Measurements from ENCODE around the gene CCT6A. TPM values are rescaled to one million over a fixed set of nuclear protein-coding genes. Genes with fewer than 3 reads are reported as not detected.
"Not testable (repeated sequence)": the region's sequence is repeated elsewhere in the genome, so short reads cannot be mapped to it uniquely, and the experiment has no call there.

CCT6A gene
- total RNA-seq, 2 experiments from 2014 or later: 120 to 181 TPM

DNA sequence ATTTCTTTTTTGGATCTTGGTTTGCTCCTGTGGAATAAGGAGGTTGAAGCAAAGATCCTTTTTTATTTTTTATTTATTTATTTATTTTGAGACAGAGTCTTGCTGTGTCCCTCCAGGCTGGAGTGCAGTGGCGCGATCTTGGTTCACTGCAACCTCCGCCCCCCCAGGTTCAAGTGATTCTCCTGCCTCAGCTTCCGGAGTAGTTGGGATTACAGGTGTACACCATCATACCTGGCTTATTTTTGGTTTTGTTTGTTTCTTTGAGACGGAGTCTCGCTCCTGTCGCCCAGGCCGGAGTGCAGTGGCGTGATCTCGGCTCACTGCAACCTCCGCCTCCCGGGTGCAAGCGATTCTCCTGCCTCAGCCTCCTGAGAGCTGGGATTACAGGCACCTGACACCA, 14.8 kb downstream of the CCT6A start:
- DNase-seq; H3K9me3 Mint-ChIP-seq (ENCODE audit: low read depth); H3K27ac Mint-ChIP-seq; H3K27me3 Mint-ChIP-seq; H3K4me3 Mint-ChIP-seq; ATAC-seq: not testable (repeated sequence)
- CTCF ChIA-PET: interaction anchor here (0.9 to 4.2 kb wide), 5 partner anchors 8 to 425 kb away, joined by 3 to 20 read pairs (median 5); partner anchors contain the start of genes CCT6A and PSPH
- peaks cover 39% of the 10 kb centered on the region for H3K36me3 Mint-ChIP-seq
- H3K4me1 Mint-ChIP-seq: peaks cover 32% of the 10 kb centered on the region

DNA sequence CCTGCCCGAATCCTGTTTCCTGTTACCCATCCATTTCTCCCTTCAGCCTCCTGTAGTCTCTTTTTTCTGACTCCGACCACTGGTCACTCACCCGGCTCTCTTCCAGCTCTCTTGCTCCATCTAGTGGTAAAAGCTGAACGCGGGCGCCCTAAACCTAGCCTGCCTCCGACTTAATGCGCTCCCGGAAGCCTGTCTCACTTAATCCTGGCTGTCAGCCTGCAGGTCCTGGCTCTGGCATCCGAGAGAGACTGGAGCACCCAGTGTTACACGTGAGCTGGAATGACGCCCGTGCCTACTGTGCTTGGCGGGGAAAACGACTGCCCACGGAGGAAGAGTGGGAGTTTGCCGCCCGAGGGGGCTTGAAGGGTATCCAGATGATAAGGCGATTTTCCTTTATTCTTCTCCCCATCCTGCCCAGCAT, 22.8 kb downstream of the CCT6A start:
- peak overlapping the region; percentile 33 for H3K27ac Mint-ChIP-seq
- peaks cover 3% of the 10 kb centered on the region for H3K4me1 Mint-ChIP-seq
- peak; percentile 75 for DNase-seq
- H3K27me3 Mint-ChIP-seq: no peaks in the 10 kb centered on the region
- no peaks in the 10 kb centered on the region for H3K9me3 Mint-ChIP-seq (ENCODE audit: low read depth)
- peaks cover 20% of the 10 kb centered on the region for H3K36me3 Mint-ChIP-seq
- CTCF ChIA-PET: interaction anchor here (0.6 to 3.1 kb wide), 21 partner anchors 9 to 433 kb away, joined by 3 to 20 read pairs (median 6); partner anchors contain the start of genes CCT6A, CHCHD2, PHKG1 and PSPH
- peak; percentile 83 for ATAC-seq
- no peak overlapping the region for H3K4me3 Mint-ChIP-seq

DNA sequence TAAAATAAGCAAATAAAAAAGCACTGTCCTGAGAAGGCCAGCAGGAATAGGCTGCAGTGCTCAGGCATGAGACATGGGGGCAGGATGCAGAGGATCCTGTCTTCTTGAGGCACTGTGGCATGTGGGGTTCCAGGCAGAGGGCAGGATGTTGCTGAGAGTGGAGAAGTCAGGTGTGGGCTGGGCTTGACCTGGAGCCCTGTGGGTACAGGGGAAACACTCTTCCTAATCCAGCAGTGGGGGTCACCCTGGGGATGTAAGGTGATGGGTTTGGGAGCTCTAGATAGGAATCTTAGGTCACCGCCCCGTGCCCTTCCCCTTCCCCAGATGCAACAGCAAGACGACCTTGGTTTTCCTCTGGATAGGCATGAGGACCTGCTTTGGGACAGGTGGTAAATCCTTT, 26.1 kb downstream of the CCT6A start:
- Mint-ChIP-seq H3K27me3 (no peaks in the 10 kb centered on the region), H3K4me3 (no peak overlapping the region), H3K27ac (no peak overlapping the region), H3K36me3 (peaks cover 14% of the 10 kb centered on the region), H3K9me3 (ENCODE audit: low read depth) (no peaks in the 10 kb centered on the region), H3K4me1 (peaks cover 3% of the 10 kb centered on the region)
- DNase-seq: no peak
- ATAC-seq: no peak
- CTCF ChIA-PET: interaction anchor here (1.0 kb wide), 1 partner anchor 14 kb away, joined by 6 read pairs; the partner anchor contains the start of gene SUMF2

DNA sequence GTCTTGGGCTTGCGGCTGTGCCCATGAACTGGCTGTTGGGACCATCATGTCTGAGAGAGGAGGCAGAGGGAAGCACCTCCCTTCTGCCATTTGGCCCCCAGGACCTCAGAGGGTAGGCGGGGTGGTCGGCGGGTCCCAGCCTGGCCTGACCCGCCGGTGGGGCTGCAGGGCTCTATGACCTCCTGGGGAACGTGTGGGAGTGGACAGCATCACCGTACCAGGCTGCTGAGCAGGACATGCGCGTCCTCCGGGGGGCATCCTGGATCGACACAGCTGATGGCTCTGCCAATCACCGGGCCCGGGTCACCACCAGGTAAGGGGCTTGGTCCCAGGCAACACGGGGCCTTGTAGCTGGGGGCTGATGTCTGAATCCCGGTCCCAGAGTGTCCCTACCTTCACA, 26.6 kb downstream of the CCT6A start:
- H3K27me3 Mint-ChIP-seq: no peaks in the 10 kb centered on the region
- H3K4me3 Mint-ChIP-seq: no peak overlapping the region
- peaks cover 10% of the 10 kb centered on the region for H3K36me3 Mint-ChIP-seq
- H3K27ac Mint-ChIP-seq: no peak overlapping the region
- no peaks in the 10 kb centered on the region for H3K9me3 Mint-ChIP-seq (ENCODE audit: low read depth)
- DNase-seq (no peak), ATAC-seq (no peak)
- H3K4me1 Mint-ChIP-seq: peaks cover 3% of the 10 kb centered on the region
- CTCF ChIA-PET: interaction anchor here (1.0 kb wide), 1 partner anchor 14 kb away, joined by 6 read pairs; the partner anchor contains the start of gene SUMF2

DNA sequence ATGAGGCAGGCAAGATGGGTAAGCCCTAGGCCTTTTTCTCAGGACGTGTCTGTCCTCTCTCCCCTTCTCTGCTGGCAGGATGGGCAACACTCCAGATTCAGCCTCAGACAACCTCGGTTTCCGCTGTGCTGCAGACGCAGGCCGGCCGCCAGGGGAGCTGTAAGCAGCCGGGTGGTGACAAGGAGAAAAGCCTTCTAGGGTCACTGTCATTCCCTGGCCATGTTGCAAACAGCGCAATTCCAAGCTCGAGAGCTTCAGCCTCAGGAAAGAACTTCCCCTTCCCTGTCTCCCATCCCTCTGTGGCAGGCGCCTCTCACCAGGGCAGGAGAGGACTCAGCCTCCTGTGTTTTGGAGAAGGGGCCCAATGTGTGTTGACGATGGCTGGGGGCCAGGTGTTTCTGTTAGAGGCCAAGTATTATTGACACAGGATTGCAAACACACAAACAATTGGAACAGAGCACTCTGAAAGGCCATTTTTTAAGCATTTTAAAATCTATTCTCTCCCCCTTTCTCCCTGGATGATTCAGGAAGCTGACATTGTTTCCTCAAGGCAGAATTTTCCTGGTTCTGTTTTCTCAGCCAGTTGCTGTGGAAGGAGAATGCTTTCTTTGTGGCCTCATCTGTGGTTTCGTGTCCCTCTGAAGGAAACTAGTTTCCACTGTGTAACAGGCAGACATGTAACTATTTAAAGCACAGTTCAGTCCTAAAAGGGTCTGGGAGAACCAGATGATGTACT, 28.1 kb downstream of the CCT6A start:
- Mint-ChIP-seq H3K9me3 (ENCODE audit: low read depth) (no peaks in the 10 kb centered on the region), H3K4me3 (no peak overlapping the region), H3K36me3 (peaks cover 5% of the 10 kb centered on the region), H3K27ac (no peak overlapping the region), H3K27me3 (no peaks in the 10 kb centered on the region), H3K4me1 (no peaks in the 10 kb centered on the region)
- no peak for DNase-seq
- no peak for ATAC-seq
- CTCF ChIA-PET: interaction anchor here (1.0 kb wide), 1 partner anchor 78 kb away, joined by 4 read pairs; no protein-coding TSS in a partner anchor

DNA sequence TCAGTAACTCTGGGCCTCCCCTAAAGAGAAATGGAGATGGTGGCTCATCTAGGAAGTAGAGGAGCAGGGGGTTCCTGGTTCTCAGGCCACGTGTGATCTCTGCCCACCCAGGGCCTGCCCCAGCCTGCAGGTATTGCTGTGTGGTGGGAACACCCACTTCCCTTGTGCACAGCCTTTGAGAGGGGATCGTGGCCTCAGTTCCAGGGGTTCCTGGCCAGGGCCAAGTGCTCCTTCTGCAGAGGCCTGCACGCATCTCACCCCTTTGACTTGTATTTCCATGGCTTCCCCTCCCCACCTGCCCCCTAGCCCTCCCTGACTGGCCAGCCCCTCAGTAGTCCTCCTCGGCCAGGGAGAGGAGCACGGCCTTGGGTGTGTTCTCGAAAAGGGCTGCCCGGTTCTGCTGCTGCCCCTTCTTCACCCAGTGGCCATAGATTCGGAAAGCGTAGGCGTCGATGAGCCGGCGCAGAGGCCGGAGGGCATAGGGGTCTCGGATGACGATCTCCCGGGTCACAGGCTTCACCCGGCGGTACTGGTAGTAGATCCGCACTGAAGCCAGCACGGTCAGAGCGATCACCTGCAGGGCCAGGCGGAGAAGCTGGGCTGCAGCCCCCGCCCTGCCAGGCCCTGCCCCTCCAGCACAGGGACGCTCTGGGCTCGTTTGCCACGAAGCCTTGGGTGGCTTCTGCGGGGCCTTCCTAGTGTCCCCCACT, 29.3 kb downstream of the CCT6A start:
- DNase-seq; ATAC-seq; H3K9me3 Mint-ChIP-seq (ENCODE audit: low read depth); H3K27me3 Mint-ChIP-seq; H3K27ac Mint-ChIP-seq; H3K4me3 Mint-ChIP-seq; H3K4me1 Mint-ChIP-seq; CTCF ChIA-PET; H3K36me3 Mint-ChIP-seq: not testable (repeated sequence)

DNA sequence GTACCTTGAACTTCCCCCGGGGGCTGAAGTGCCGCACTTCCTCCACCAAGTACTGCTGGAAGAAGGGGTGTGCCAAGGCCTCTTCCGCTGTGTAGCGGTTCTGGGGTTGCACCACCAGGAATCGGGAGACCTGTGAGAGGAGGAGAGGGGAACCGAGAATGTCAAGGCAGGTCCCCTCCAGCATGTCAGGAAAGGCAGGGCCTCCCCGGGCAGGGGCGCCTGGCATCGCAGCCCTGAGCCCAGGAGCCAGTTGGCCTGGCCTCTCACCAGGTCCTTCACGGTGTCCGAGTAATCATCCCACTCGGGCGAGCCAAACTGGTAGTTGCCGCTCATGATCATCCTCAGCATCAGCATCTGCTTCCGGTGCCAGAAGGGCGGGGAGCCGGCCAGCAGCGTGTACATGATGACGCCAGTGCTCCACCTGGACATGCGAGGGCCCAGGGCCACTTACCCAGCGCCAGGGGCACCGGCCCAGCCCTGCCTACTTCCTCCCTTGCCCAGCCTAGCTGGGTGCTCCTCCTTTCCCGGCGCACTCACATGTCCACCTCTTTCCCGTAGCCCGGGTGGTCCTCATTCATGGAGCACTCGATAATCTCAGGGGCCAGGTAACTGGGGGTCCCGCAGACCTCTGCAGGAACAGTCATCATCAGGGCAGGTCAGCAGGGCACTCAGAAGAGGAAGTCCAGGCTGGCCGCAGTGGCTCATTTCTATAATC, 30.2 kb downstream of the CCT6A start:
- DNase-seq (no peak), ATAC-seq (no peak)
- Mint-ChIP-seq H3K4me1 (no peaks in the 10 kb centered on the region), H3K9me3 (ENCODE audit: low read depth) (no peaks in the 10 kb centered on the region), H3K27ac (no peak overlapping the region), H3K27me3 (no peaks in the 10 kb centered on the region), H3K36me3 (peaks cover under 1% of the 10 kb centered on the region), H3K4me3 (no peak overlapping the region)
- CTCF ChIA-PET: no interaction called here

DNA sequence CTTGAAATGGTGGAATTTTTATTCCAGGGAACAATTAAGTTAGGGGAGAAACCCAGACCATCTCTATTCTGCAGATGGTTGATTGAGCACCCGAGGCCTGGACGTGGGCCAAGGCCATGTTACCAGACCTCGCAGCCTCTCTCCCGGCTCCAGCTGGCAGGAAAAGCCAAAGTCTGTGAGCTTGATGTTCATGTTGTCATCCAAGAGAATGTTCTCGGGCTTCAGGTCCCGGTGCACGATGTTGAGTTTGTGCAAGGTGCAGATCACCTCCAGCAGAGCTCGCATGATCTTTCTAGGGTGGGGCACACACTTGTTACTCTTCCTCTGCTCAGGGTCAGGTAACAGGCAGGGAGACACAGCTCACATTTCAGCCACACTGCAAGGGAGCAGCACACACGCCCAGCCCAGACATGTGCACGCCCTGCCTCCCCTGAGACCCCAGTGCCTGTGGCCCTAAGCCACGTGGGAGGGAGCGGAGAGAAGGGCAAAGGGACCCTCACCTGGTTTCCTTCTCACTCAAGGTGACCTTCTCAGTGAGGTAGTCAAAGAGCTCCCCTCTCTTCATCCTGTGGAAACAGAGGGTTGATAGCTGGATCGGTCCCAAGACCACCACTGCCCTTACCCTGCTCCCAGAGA, 31.7 kb downstream of the CCT6A start:
- peaks cover 1% of the 10 kb centered on the region for H3K36me3 Mint-ChIP-seq
- H3K4me1 Mint-ChIP-seq: no peaks in the 10 kb centered on the region
- H3K4me3 Mint-ChIP-seq: no peak overlapping the region
- no peaks in the 10 kb centered on the region for H3K27me3 Mint-ChIP-seq
- H3K27ac Mint-ChIP-seq: no peak overlapping the region
- no peaks in the 10 kb centered on the region for H3K9me3 Mint-ChIP-seq (ENCODE audit: low read depth)
- no peak for DNase-seq
- ATAC-seq: no peak
- CTCF ChIA-PET: interaction anchor here (1.0 to 2.3 kb wide), 2 partner anchors 9 to 15 kb away, joined by 3 to 10 read pairs; no protein-coding TSS in a partner anchor

DNA sequence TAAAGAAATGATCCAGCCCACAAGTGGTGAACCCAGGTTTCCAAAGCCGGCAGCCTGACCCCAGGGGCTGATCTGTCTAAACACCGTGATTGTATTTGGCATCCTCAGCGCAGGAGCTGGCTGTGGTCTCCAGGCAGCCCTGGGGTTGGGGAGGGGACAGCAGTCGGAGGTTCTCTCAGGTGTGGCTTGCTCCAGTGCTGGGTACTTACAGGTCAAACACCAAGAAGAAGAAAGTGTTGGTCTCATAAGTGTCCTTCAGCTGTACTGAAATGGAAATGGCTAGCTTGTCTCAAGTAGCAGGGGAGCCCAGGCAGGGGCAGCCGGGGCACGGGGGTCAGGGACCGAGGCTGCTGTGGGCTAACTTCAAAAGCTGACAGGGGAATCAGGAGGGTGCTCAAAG, 35.2 kb downstream of the CCT6A start:
- H3K27me3 Mint-ChIP-seq: no peaks in the 10 kb centered on the region
- H3K4me1 Mint-ChIP-seq: no peaks in the 10 kb centered on the region
- no peak overlapping the region for H3K27ac Mint-ChIP-seq
- no peak for DNase-seq
- no peaks in the 10 kb centered on the region for H3K9me3 Mint-ChIP-seq (ENCODE audit: low read depth)
- H3K36me3 Mint-ChIP-seq: peaks cover 3% of the 10 kb centered on the region
- no peak overlapping the region for H3K4me3 Mint-ChIP-seq
- CTCF ChIA-PET: no interaction called here
- no peak for ATAC-seq

DNA sequence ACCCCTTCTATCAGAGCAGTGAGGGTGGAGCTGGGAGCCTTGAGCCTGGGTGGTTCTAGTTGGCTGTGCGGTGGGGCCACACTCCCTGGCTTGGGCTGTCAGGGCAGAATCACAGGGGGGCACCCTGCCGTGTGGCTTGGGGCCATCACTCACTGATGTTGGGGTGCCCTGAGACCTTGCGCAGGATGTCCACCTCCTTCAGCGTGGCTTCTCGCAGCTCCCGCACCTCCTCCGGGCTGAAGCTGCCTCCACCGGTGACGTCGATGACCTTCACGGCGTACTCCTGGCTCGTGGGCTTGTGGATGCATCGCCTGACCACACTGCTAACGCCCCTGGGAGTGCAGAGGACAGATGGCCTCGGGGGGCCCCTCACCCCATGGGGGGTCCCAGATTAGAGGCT, 35.9 kb downstream of the CCT6A start:
- DNase-seq (no peak), ATAC-seq (no peak)
- Mint-ChIP-seq H3K27me3 (no peaks in the 10 kb centered on the region), H3K27ac (no peak overlapping the region), H3K4me1 (no peaks in the 10 kb centered on the region), H3K4me3 (no peak overlapping the region), H3K36me3 (peaks cover 3% of the 10 kb centered on the region), H3K9me3 (ENCODE audit: low read depth) (no peaks in the 10 kb centered on the region)
- CTCF ChIA-PET: interaction anchor here (0.7 kb wide), 1 partner anchor 48 kb away, joined by 3 read pairs; no protein-coding TSS in a partner anchor

DNA sequence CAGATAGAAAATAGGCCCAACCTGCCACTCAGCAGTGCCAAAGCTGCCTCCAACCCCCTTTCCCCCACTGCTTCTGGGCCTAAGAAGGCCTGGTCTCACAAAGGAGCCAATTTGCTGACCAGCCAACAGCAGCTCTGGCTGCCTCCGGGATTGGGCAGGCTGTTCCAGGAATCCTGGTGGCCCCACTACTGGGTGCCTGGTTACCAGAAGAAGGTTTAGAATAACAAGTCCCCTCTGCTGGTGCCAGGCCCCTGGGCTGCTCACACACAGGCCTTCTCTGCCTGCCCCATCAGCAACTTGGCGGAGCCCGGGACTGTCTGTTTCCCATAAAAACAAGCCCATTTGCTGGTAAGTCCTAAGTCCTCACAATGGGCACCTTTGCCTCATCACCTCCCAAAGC, 40.0 kb downstream of the CCT6A start:
- CTCF ChIA-PET: interaction anchor here (1.0 to 2.1 kb wide), 2 partner anchors 18 to 40 kb away, joined by 3 to 4 read pairs; partner anchors contain the start of genes CCT6A and PSPH
- peaks cover 3% of the 10 kb centered on the region for H3K4me1 Mint-ChIP-seq

DNA sequence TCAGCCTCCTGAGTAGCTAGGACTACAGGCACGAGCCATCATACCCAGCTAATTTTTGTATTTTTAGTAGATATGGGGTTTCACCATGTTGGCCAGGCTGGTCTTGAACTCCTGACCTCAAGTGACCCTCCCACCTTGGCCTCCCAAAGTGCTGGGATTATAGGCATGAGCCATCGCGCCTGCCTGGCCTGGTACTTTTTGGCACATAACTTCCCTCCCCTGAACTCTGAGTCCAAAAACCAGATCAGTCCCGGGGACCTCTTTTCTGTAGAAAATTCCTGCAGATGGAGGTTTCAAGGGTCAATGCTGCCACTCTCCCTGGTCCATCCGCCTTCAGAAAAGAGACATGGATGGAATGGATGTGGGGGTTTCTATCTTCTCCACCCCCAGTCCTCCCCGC, 40.8 kb downstream of the CCT6A start:
- H3K9me3 Mint-ChIP-seq (ENCODE audit: low read depth); H3K4me1 Mint-ChIP-seq; ATAC-seq; H3K4me3 Mint-ChIP-seq; H3K27ac Mint-ChIP-seq; DNase-seq; H3K27me3 Mint-ChIP-seq; H3K36me3 Mint-ChIP-seq: not testable (repeated sequence)
- CTCF ChIA-PET: interaction anchor here (1.0 to 2.1 kb wide), 2 partner anchors 18 to 41 kb away, joined by 3 to 4 read pairs; partner anchors contain the start of genes CCT6A and PSPH

More for the DNA sequence above, 40.0 kb downstream of the CCT6A start:
- H3K27me3 Mint-ChIP-seq: no peaks in the 10 kb centered on the region
- no peak overlapping the region for H3K4me3 Mint-ChIP-seq
- peaks cover 7% of the 10 kb centered on the region for H3K36me3 Mint-ChIP-seq
- H3K27ac Mint-ChIP-seq: no peak overlapping the region
- no peak for ATAC-seq
- no peaks in the 10 kb centered on the region for H3K9me3 Mint-ChIP-seq (ENCODE audit: low read depth)
- DNase-seq: no peak
